Right hindlimb (tissue), 1 donor: Measurements from ENCODE around the gene GOLIM4.

Experiments
- DNase-seq: peaks from one replicate; pipeline ENCODE4 v3.0.0-alpha.2; 2018

The GOLIM4 gene

GRCh38 chr3:167989999-167990398, 105.7 kb downstream of the GOLIM4 start:
- no peak for DNase-seq

DNA sequence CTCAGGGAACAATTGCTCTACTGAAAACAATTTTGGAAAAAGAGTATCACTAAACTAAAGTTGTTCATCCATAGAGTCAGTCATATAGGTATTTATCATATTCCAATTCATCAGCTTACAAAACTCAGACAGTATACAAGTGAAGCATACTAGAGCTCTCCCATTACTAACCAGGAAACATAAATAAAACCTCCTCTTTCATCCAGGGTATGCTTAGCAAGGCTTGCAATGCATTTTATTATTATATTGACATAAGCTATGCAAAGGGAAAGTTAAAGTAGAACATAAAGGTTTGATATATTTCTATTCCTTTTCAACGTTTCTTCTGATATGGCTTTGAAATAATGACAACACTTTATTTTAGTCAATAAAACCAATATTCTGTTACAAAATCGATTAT, 106.7 kb downstream of the GOLIM4 start:
- DNase-seq, result no peak

GRCh38 chr3:167983583-167983982, 112.1 kb downstream of the GOLIM4 start:
- DNase-seq, result no peak

- no peak for DNase-seq
These were observed 117.2 kb downstream of the GOLIM4 start for GRCh38 chr3:167978486-167978885.

- DNase-seq, result no peak
These were observed 117.7 kb downstream of the GOLIM4 start for GRCh38 chr3:167978071-167978470.

GRCh38 chr3:167976516-167977361, 119.0 kb downstream of the GOLIM4 start:
- DNase-seq, result peak; percentile 19

DNA sequence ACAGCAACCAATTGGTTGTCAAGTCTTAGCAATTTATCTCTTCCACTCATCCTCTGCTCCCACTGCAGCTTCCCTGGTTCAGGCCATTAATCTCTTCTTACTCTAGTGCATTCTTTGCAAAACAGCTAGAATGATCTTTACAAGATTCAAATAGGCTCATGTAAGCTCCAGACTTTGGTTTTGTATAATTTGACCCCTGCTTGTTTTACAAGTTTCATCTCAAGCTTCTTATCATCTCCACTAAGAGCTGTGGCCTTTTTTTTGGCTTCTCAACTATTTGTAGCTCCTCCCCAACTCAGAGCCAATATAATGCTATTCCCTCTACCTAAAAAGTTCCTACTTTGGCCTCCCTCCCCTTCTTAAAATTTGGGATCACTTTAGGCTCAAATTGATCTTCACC, 121.8 kb downstream of the GOLIM4 start:
- no peak for DNase-seq

DNA sequence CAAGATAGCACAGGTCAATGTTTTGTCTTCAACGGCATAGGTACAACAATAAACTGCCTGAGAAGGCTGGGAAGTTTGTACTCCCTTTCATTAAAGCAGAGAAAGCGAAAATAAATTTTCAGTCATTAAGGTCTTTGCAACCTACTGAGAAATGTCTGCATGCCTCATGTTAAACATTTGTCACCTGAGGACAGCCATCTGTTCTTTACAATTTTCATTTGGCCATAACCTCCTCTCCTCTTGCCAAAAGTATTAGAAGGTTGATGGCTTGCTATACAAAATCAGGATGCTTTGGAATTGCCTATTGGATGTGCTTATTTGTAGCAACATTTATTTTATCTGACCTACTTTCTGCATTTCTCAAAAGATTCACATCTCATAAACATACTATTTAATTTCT, 122.7 kb downstream of the GOLIM4 start:
- no peak for DNase-seq

- DNase-seq, result no peak
These were observed 123.2 kb downstream of the GOLIM4 start for GRCh38 chr3:167972502-167972901.

DNA sequence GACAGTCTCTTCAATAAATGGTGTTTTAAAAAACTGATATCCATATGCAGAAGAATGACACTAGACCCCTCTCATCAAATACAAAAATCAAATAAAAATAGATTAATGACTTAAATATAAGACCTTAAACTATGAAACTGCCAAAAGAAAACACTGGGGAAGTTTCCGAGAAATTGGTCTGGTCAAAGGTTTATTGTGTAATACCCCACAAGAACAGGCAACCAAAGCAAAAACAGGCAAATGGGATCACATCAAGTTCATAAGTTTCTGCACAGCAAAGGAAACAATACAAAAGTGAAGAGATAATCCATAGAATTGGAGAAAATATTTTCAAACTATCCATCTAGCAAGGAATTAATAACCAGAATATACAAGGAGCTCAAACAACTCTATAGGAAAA, 126.2 kb downstream of the GOLIM4 start:
- DNase-seq, result no peak

DNA sequence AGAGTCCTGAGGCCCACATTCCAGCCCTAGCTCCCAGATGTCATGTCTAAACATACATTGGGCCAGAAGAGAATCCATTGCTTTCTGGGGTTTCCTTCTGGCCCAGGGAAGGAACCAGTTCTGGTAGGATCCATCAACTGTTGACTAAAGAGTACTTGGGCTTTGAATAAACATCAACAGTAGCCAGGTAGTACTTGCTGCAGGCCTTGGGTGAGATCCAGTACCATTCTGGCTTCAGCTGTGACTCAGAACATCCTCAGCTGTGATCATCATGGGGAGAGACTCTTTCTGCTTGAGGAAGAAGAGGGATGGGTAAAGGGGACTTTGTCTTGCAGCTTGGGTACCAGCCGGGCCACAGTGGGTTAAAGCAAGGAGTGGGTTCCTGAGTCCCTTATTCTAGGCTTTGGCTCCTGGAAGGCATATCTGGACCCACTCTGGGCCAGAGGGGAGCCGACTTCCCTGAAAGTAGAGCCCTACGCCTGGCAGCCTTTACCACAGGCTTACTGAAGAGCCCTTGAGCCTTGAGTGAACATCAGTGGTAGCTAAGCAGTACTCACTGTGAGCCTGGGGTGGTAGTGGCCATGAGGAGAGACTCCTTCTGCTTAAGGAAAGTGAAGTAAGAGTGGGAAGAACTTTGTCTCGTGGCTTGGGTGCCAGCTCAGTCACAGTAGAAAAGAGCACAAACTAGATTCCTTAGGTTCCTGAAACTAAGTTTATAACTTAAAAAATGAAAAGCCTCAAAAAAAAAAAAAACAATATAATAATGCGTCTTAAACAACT, 128.3 kb downstream of the GOLIM4 start:
- DNase-seq, result no peak
